GM12873 (cell line): ENCODE data around the gene CNIH2.

Experiments
- CTCF ChIP-seq: IDR thresholded peaks from 2 replicates; pipeline ENCODE4 v1.5.1; 2012; ENCODE audit warnings: low read depth, mild to moderate bottlenecking, moderate library complexity, low read length, control low read depth; ENCODE audit not compliant: insufficient read depth; ENCODE audit errors: missing control alignments

Gene CNIH2

GRCh38 chr11:66279092-66279734 is 1.2 kb downstream of the CNIH2 start:
- TF ChIP-seq CTCF = no peak

GRCh38 chr11:66280428-66280827 is 2.5 kb downstream of the CNIH2 start:
- no peak for TF ChIP-seq CTCF

- no peak for TF ChIP-seq CTCF
These were observed 3.0 kb downstream of the CNIH2 start for GRCh38 chr11:66281001-66281400.

- no peak for TF ChIP-seq CTCF
These were observed 3.9 kb downstream of the CNIH2 start for GRCh38 chr11:66281776-66282467.

- TF ChIP-seq CTCF = peak; percentile 97
These were observed 4.8 kb downstream of the CNIH2 start for GRCh38 chr11:66282468-66283455.

- TF ChIP-seq CTCF = peak; percentile 6
These were observed 5.6 kb downstream of the CNIH2 start for GRCh38 chr11:66283461-66284105.
